ENCODE results near the gene NFKB1.

GRCh38 chr4:102586002-102586643 lies 85.0 kb downstream of the NFKB1 start:
- TF ChIP-seq POLR2A (IDR thresholded peaks at IDR 0.05) (no peak), POLR2AphosphoS5 (IDR thresholded peaks at IDR 0.05) (no peak), CTCF (IDR thresholded peaks at IDR 0.05 in 8 of 11, conservative IDR thresholded peaks at IDR 0.05 in 3 of 11) (no peak)
